Natural killer cell (primary cell): ENCODE measurements around the gene PIGV. TPM values are rescaled to one million over a fixed set of nuclear protein-coding genes. Genes with fewer than 3 reads are reported as not detected.

Experiments used
- ATAC-seq, 3 donors: fragments of 150-1000 bp in 2 of 3; fragments of 200-7000 bp in 1 of 3; cut with Tn5 transposase; 1 replicate in 1 of 3; 2 replicates in 2 of 3; pipeline ENCODE4 v1.10.0; 2021; ENCODE audit warnings: mild to moderate bottlenecking in 2 of 3, moderate library complexity in 2 of 3
- DNase-seq, 2 donors: peaks; one replicate each; pipeline versions ENCODE4 v3.0.0 to v3.0.0-alpha.2; 2013 to 2021; ENCODE audit warnings: mixed read lengths in 1 of 2
- H3K27ac ChIP-seq: one replicate; pipeline ENCODE4 v1.5.1; 2013; ENCODE audit warnings: mild to moderate bottlenecking, low read length
- H3K27me3 ChIP-seq: one replicate; pipeline ENCODE4 v1.6.1; 2013; ENCODE audit warnings: low read length; ENCODE audit not compliant: control insufficient read depth, insufficient read depth
- H3K36me3 ChIP-seq: one replicate; pipeline ENCODE4 v1.6.1; 2013; ENCODE audit warnings: low read length; ENCODE audit not compliant: control insufficient read depth, insufficient read depth
- H3K4me1 ChIP-seq: one replicate; pipeline ENCODE4 v1.6.1; 2013; ENCODE audit warnings: low read length; ENCODE audit not compliant: control insufficient read depth, insufficient read depth
- H3K4me3 ChIP-seq: one replicate; pipeline ENCODE4 v1.5.1; 2013; ENCODE audit warnings: low read length
- H3K9me3 ChIP-seq: one replicate; pipeline ENCODE4 v1.6.1; 2013; ENCODE audit warnings: low read length; ENCODE audit not compliant: control insufficient read depth, insufficient read depth
- H3K27ac Mint-ChIP-seq, 2 donors: one replicate each; pipeline ENCODE4 v1.8.0; 2022; ENCODE audit warnings: mild to moderate bottlenecking in 2 of 2, mixed read lengths in 2 of 2, moderate library complexity in 1 of 2
- H3K27me3 Mint-ChIP-seq, 2 donors: one replicate each; pipeline ENCODE4 v1.8.0; 2022; ENCODE audit warnings: low read depth in 2 of 2, mixed read lengths in 2 of 2
- H3K36me3 Mint-ChIP-seq: one replicate; pipeline ENCODE4 v1.8.0; 2022; ENCODE audit warnings: mixed read lengths
- H3K4me1 Mint-ChIP-seq, 2 donors: one replicate each; pipeline ENCODE4 v1.8.0; 2022; ENCODE audit warnings: mixed read lengths in 2 of 2
- H3K4me3 Mint-ChIP-seq: one replicate; pipeline ENCODE4 v1.8.0; 2022; ENCODE audit warnings: mild to moderate bottlenecking, moderate library complexity, mixed read lengths
- H3K9me3 Mint-ChIP-seq, 2 donors: one replicate each; pipeline ENCODE4 v1.8.0; 2022; ENCODE audit warnings: mixed read lengths in 2 of 2
- WGBS: methylation state at CpG from one replicate; pipeline ENCODE4 v1.1.7; 2013; ENCODE audit warnings: missing lambda C conversion rate; ENCODE audit not compliant: insufficient coverage; 5-methylcytosine and 5-hydroxymethylcytosine counted together
- intact Hi-C: fragments of 100-400 bp; cut with micrococcal nuclease; formaldehyde crosslinking; loops from one replicate; pipeline ENCODE4 v1.14.2; 2022
- total RNA-seq, 4 donors: library from RNA; stranded (reverse); fragments of 120-200 nt in 1 of 4; gene quantifications; one replicate each; pipeline versions ENCODE4 v1.2.3 to v1.2.4, GENCODE V29; 2013 to 2022
- TF ChIP-seq, protein P1 (sequence below): fragments of 200-600 bp; IDR thresholded peaks from one replicate; pipeline ENCODE4 v1.8.0; 2022; ENCODE audit warnings: antibody characterized with exemption

PIGV gene
- total RNA-seq, 3 donors from 2014 or later (not counting 1 experiment from before 2014, with no cell fraction given), result 23.1 to 35.2 (median 30.3) TPM

DNA sequence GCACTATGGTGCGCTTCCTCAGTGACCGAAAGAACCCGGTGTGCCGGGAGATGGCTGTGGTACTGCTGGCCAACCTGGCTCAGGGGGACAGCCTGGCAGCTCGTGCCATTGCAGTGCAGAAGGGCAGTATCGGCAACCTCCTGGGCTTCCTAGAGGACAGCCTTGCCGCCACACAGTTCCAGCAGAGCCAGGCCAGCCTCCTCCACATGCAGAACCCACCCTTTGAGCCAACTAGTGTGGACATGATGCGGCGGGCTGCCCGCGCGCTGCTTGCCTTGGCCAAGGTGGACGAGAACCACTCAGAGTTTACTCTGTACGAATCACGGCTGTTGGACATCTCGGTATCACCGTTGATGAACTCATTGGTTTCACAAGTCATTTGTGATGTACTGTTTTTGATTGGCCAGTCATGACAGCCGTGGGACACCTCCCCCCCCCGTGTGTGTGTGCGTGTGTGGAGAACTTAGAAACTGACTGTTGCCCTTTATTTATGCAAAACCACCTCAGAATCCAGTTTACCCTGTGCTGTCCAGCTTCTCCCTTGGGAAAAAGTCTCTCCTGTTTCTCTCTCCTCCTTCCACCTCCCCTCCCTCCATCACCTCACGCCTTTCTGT is 7.3 kb upstream of the PIGV start:
- peaks cover 65% of the 10 kb centered on the region for H3K36me3 ChIP-seq

GRCh38 chr1:26781206-26781825 is 6.4 kb upstream of the PIGV start:
- H3K36me3 ChIP-seq, result peaks cover 58% of the 10 kb centered on the region
- H3K36me3 Mint-ChIP-seq, result peaks cover 17% of the 10 kb centered on the region
- WGBS, result 75% methylated on average over 9 of the region's 11 CpGs
- no peak overlapping the region for H3K4me3 ChIP-seq
- no peaks in the 10 kb centered on the region for H3K9me3 Mint-ChIP-seq
- no peaks in the 10 kb centered on the region for H3K9me3 ChIP-seq
- H3K27me3 Mint-ChIP-seq, result no peaks in the 10 kb centered on the region
- peaks cover 27% of the 10 kb centered on the region for H3K4me1 ChIP-seq
- H3K27me3 ChIP-seq, result no peaks in the 10 kb centered on the region
- DNase-seq (no peak), ATAC-seq (peak; percentile 75 to 81 (median 78))
- H3K27ac ChIP-seq, result peak overlapping the region; percentile 27
- intact Hi-C loops, result loop anchor here (10.0 kb wide), 1 partner anchor 407 kb away; the partner anchor contains the start of gene ZNF683
- H3K27ac Mint-ChIP-seq, result peak overlapping the region; percentile 57 to 100
- peaks cover 50 to 66% of the 10 kb centered on the region in 2 donors for H3K4me1 Mint-ChIP-seq
- peak overlapping the region; percentile 30 for H3K4me3 Mint-ChIP-seq
- TF ChIP-seq, protein P1, sequence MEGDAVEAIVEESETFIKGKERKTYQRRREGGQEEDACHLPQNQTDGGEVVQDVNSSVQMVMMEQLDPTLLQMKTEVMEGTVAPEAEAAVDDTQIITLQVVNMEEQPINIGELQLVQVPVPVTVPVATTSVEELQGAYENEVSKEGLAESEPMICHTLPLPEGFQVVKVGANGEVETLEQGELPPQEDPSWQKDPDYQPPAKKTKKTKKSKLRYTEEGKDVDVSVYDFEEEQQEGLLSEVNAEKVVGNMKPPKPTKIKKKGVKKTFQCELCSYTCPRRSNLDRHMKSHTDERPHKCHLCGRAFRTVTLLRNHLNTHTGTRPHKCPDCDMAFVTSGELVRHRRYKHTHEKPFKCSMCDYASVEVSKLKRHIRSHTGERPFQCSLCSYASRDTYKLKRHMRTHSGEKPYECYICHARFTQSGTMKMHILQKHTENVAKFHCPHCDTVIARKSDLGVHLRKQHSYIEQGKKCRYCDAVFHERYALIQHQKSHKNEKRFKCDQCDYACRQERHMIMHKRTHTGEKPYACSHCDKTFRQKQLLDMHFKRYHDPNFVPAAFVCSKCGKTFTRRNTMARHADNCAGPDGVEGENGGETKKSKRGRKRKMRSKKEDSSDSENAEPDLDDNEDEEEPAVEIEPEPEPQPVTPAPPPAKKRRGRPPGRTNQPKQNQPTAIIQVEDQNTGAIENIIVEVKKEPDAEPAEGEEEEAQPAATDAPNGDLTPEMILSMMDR, result no peak

More for the DNA sequence above, 7.3 kb upstream of the PIGV start:
- TF ChIP-seq, protein P1, result no peak
- Histone ChIP-seq H3K27me3 (no peaks in the 10 kb centered on the region), H3K9me3 (no peaks in the 10 kb centered on the region), H3K4me3 (no peak overlapping the region), H3K27ac (no peak overlapping the region), H3K4me1 (peaks cover 19% of the 10 kb centered on the region)
- DNase-seq (no peak), ATAC-seq (no peak)
- Mint-ChIP-seq H3K4me3 (no peak overlapping the region), H3K9me3 (no peaks in the 10 kb centered on the region), H3K27me3 (no peaks in the 10 kb centered on the region), H3K4me1 (peaks cover 41 to 58% of the 10 kb centered on the region in 2 donors), H3K27ac (peak overlapping the region; percentile 57 to 100), H3K36me3 (peaks cover 17% of the 10 kb centered on the region)
- intact Hi-C loops, result loop anchor here (10.0 kb wide), 1 partner anchor 406 kb away; the partner anchor contains the start of gene ZNF683
- 92% methylated on average over 21 of the region's 21 CpGs for WGBS

- Mint-ChIP-seq H3K9me3 (no peaks in the 10 kb centered on the region), H3K27ac (peak overlapping the region; percentile 57 to 100), H3K27me3 (no peaks in the 10 kb centered on the region), H3K36me3 (peaks cover 17% of the 10 kb centered on the region), H3K4me3 (peak overlapping the region; percentile 0), H3K4me1 (peaks cover 63 to 80% of the 10 kb centered on the region in 2 donors)
- 79% methylated on average over 3 of the region's 3 CpGs for WGBS
- Histone ChIP-seq H3K4me1 (peaks cover 40% of the 10 kb centered on the region), H3K27ac (no peak overlapping the region), H3K27me3 (no peaks in the 10 kb centered on the region), H3K9me3 (no peaks in the 10 kb centered on the region), H3K36me3 (peaks cover 46% of the 10 kb centered on the region), H3K4me3 (no peak overlapping the region)
- DNase-seq (no peak), ATAC-seq (no peak)
- intact Hi-C loops, result loop anchor here (10.0 kb wide), 1 partner anchor 408 kb away; the partner anchor contains the start of gene ZNF683
- TF ChIP-seq, protein P1, result no peak
Measured at GRCh38 chr1:26782521-26783212, 5.1 kb upstream of the PIGV start.
